C4-2B (cell line): Measurements from ENCODE around the gene ZNF622.
"Not testable (repeated sequence)": the region's sequence is repeated elsewhere in the genome, so short reads cannot be mapped to it uniquely, and the experiment has no call there.

Experiments used
- H3K27ac ChIP-seq: fragments of 450-650 bp; 2 replicates; pipeline ENCODE4 v1.5.1; 2017
- CTCF ChIP-seq: fragments of 450-650 bp; conservative IDR thresholded peaks from 2 replicates; pipeline ENCODE4 v1.5.1; 2017; ENCODE audit warnings: mild to moderate bottlenecking
- ZFX ChIP-seq: fragments of 450-650 bp; IDR thresholded peaks from 2 replicates; pipeline ENCODE4 v1.6.1; 2017

Gene ZNF622

GRCh38 chr5:16454686-16455085, 10.9 kb downstream of the ZNF622 start:
- TF ChIP-seq ZFX, result no peak
- TF ChIP-seq CTCF, result no peak
- no peak overlapping the region for H3K27ac ChIP-seq

- no peak overlapping the region for H3K27ac ChIP-seq
- TF ChIP-seq CTCF (peak; percentile 12), ZFX (no peak)
These were observed 12.0 kb downstream of the ZNF622 start for GRCh38 chr5:16453609-16454008.

GRCh38 chr5:16450163-16450562, 15.4 kb downstream of the ZNF622 start:
- no peak overlapping the region for H3K27ac ChIP-seq
- no peak for TF ChIP-seq ZFX
- TF ChIP-seq CTCF, result no peak

GRCh38 chr5:16446993-16447392, 18.6 kb downstream of the ZNF622 start:
- TF ChIP-seq ZFX (no peak), CTCF (no peak)
- H3K27ac ChIP-seq, result no peak overlapping the region

GRCh38 chr5:16437977-16438376, 27.6 kb downstream of the ZNF622 start:
- TF ChIP-seq CTCF (peak; percentile 34; the same call in 1 of the 2 replicates), ZFX (no peak)
- no peak overlapping the region for H3K27ac ChIP-seq

GRCh38 chr5:16436065-16436682, 29.4 kb downstream of the ZNF622 start:
- H3K27ac ChIP-seq, result not testable (repeated sequence)

- TF ChIP-seq CTCF (no peak), ZFX (no peak)
- no peak overlapping the region for H3K27ac ChIP-seq
These were observed 34.1 kb downstream of the ZNF622 start for GRCh38 chr5:16431490-16431889.
